SK-MEL-5 (cell line): Measurements from ENCODE around the gene TRNP1. TPM values are rescaled to one million over a fixed set of nuclear protein-coding genes. Genes with fewer than 3 reads are reported as not detected.

Source experiments
- DNase-seq: peaks from one replicate; pipeline ENCODE4 v3.0.0-alpha.2; 2016; ENCODE audit warnings: low read depth, low spot score
- in situ Hi-C: cut with HindIII; loops from 2 replicates; pipeline ENCODE4 v1.10.0; 2016; ENCODE audit warnings: low sequenced_read_pairs, high pct_unique_total_duplicates, low pct_unique_long_range_greater_than_20kb
- total RNA-seq: library from RNA; depleted of rRNA; stranded (reverse); fragments of >200 nt; shearing (Covaris generic); gene quantifications from 2 replicates; pipeline ENCODE4 v1.2.3, GENCODE V29; 2014

TRNP1 gene
- total RNA-seq, 1 experiment from 2014 or later, result 29.5 TPM

GRCh38 chr1:26996024-26996423 lies 2.5 kb downstream of the TRNP1 start:
- in situ Hi-C loops, result no loop called here
- no peak for DNase-seq

GRCh38 chr1:26996665-26997064 lies 3.2 kb downstream of the TRNP1 start:
- no peak for DNase-seq
- in situ Hi-C loops, result no loop called here

- in situ Hi-C loops, result no loop called here
- DNase-seq, result no peak
Measured at GRCh38 chr1:26998429-26999300, 5.2 kb downstream of the TRNP1 start.

- in situ Hi-C loops, result no loop called here
- peak; percentile 46 for DNase-seq
Measured at GRCh38 chr1:26999440-26999987, 6.0 kb downstream of the TRNP1 start.

GRCh38 chr1:27000090-27000816 lies 6.8 kb downstream of the TRNP1 start:
- in situ Hi-C loops, result no loop called here
- no peak for DNase-seq

GRCh38 chr1:27000817-27001460 lies 7.4 kb downstream of the TRNP1 start:
- DNase-seq, result no peak
- in situ Hi-C loops, result no loop called here

GRCh38 chr1:27001570-27002360 lies 8.3 kb downstream of the TRNP1 start:
- in situ Hi-C loops, result no loop called here
- peak; percentile 100 for DNase-seq

GRCh38 chr1:27003745-27004470 lies 10.4 kb downstream of the TRNP1 start:
- in situ Hi-C loops, result no loop called here
- DNase-seq, result no peak

GRCh38 chr1:27004471-27005165 lies 11.1 kb downstream of the TRNP1 start:
- no peak for DNase-seq

GRCh38 chr1:27005166-27005530 lies 11.7 kb downstream of the TRNP1 start:
- DNase-seq, result no peak
- in situ Hi-C loops, result no loop called here

More at GRCh38 chr1:27004471-27005165, 11.1 kb downstream of the TRNP1 start:
- in situ Hi-C loops, result no loop called here

- no peak for DNase-seq
- in situ Hi-C loops, result no loop called here
Measured at GRCh38 chr1:27005648-27006496, 12.4 kb downstream of the TRNP1 start.

- no peak for DNase-seq
- in situ Hi-C loops, result no loop called here
Measured at GRCh38 chr1:27006683-27007082, 13.2 kb downstream of the TRNP1 start.

- DNase-seq, result no peak
- in situ Hi-C loops, result no loop called here
Measured at GRCh38 chr1:27007909-27008582, 14.6 kb downstream of the TRNP1 start.

- in situ Hi-C loops, result no loop called here
- DNase-seq, result peak; percentile 59
Measured at GRCh38 chr1:27009601-27010197, 16.2 kb downstream of the TRNP1 start.
